ENCODE measurements around the gene MKI67.

GRCh38 chr10:128096486-128097199 is 29.6 kb downstream of the MKI67 start:
- TF ChIP-seq POLR2A (IDR thresholded peaks at IDR 0.05) (no peak), CTCF (IDR thresholded peaks at IDR 0.05) (no peak)

Measured in lower leg skin (tissue), 3 donors.